Stimulated activated naive CD8-positive, alpha-beta T cell treated with anti-CD3 and anti-CD28 coated beads, Interleukin-15, Interleukin-2, amounts not matched to agents 100 ng/mL and 50 ng/mL, for 24 hours (primary cell): Measurements from ENCODE around the gene NTMT1.

Source experiments
- H3K27ac Mint-ChIP-seq: one replicate; pipeline ENCODE4 v1.8.0; 2021; ENCODE audit warnings: mild to moderate bottlenecking, mixed read lengths
- H3K27me3 Mint-ChIP-seq: one replicate; pipeline ENCODE4 v1.8.0; 2021; ENCODE audit warnings: mixed read lengths
- H3K36me3 Mint-ChIP-seq: one replicate; pipeline ENCODE4 v1.8.0; 2021; ENCODE audit warnings: low read depth, mixed read lengths
- H3K4me1 Mint-ChIP-seq: one replicate; pipeline ENCODE4 v1.8.0; 2021; ENCODE audit warnings: low read depth, mixed read lengths
- H3K4me3 Mint-ChIP-seq: one replicate; pipeline ENCODE4 v1.8.0; 2021; ENCODE audit warnings: mild to moderate bottlenecking, mixed read lengths
- H3K9me3 Mint-ChIP-seq: one replicate; pipeline ENCODE4 v1.8.0; 2021; ENCODE audit warnings: mixed read lengths

The NTMT1 gene

GRCh38 chr9:129619787-129620668 is 5.9 kb upstream of the NTMT1 start:
- H3K4me3 Mint-ChIP-seq = no peak overlapping the region
- H3K27me3 Mint-ChIP-seq = peaks cover 27% of the 10 kb centered on the region
- H3K4me1 Mint-ChIP-seq = peaks cover 19% of the 10 kb centered on the region
- no peak overlapping the region for H3K27ac Mint-ChIP-seq
- H3K36me3 Mint-ChIP-seq = peaks cover 4% of the 10 kb centered on the region
- H3K9me3 Mint-ChIP-seq = no peaks in the 10 kb centered on the region

DNA sequence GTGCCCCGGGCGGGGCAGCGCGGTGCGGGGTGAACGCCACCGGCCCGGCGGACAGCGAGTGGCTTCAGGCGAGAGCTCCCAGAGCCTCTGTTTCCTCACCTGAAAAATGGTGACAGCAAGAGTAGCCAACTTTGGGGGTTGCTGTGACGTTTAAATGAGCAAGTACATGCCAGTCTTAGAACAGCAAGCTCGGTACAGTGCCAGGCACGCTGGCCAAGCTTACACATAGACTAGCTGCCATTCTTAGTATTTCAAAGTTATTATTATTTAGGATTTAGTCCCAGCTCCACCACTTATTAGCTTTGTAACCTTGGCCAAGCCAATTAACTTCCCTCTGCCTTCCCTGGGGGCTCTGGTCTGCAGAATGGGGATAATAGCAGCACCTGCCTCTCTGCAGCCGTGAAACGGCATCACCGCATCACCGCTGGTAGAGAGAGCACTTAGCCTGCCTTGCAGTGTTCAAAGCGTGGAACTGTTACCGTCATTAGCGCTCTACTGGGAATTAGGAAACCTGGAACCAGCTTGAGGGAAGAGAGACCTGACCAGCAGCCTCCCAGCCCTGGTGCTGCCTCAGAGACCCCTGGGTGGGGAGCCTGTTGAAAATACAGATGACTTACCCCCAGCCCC is 5.2 kb upstream of the NTMT1 start, which contains the start of gene C9orf50:
Gene C9orf50, minus strand, starts transcription at position 433 of the 627 bp plus-strand sequence. CDS start 527 bp downstream, outside the sequence.
- peak within 1 kb of the TSS; percentile 53 for H3K4me3 Mint-ChIP-seq
- no peak within 1 kb of the TSS for H3K27ac Mint-ChIP-seq
- peaks cover 27% of the 10 kb centered on the region for H3K27me3 Mint-ChIP-seq
- H3K36me3 Mint-ChIP-seq = peaks cover 4% of the 10 kb centered on the region
- no peaks in the 10 kb centered on the region for H3K9me3 Mint-ChIP-seq
- peaks cover 26% of the 10 kb centered on the region for H3K4me1 Mint-ChIP-seq

DNA sequence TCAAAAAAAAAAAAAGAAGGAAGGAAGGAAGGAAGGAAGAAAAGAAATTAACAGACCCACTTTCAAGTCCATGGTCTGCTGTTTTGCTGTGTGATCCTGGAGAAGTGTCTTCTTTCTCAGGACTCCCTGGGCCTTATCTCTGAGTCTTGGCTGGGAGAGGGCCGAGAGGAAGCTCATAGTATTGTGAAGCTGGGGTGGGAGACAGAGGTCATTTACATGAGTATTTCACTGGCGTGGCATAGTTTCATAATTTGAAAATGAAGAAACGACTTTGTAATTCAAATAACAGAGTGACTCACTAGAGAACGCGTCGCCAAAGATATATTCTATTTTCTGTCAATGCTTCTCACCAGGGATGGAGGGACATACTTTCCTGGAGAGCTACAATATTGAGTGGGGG is 2.6 kb upstream of the NTMT1 start:
- no peak overlapping the region for H3K27ac Mint-ChIP-seq
- H3K27me3 Mint-ChIP-seq = peaks cover 25% of the 10 kb centered on the region
- no peak overlapping the region for H3K4me3 Mint-ChIP-seq
- H3K4me1 Mint-ChIP-seq = peaks cover 43% of the 10 kb centered on the region
- H3K9me3 Mint-ChIP-seq = no peaks in the 10 kb centered on the region
- H3K36me3 Mint-ChIP-seq = peaks cover 15% of the 10 kb centered on the region

DNA sequence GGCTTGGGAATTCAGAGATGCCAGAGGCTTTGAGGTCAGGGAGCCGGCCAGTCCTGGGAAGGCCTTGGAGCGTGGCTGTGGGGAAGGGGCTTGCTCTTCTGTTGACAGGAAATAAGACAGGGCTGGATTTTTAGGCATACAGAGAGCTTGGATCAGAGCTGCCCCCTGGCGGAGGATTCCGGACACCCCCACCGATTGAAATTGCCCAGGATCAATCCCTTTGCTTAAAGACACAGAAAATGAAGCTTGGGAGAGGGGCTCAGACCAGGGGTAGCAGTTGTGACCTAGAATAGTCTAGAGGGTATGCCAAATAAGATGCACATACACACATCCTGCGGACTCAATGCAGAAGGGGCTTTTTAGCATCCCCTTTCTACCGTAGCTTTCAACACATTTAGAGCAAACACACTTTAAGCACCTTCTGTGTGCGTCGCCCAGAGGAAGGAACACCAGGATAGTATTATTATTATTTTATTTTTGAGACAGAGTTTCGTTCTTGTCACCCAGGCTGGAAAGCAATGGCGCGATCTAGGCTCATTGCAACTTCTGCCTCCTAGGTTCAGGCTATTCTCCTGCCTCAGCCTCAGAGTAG is 1.7 kb upstream of the NTMT1 start:
- H3K4me3 Mint-ChIP-seq = peak overlapping the region; percentile 71
- H3K4me1 Mint-ChIP-seq = peaks cover 48% of the 10 kb centered on the region
- H3K27me3 Mint-ChIP-seq = peaks cover 17% of the 10 kb centered on the region
- H3K27ac Mint-ChIP-seq = peak overlapping the region; percentile 45
- H3K9me3 Mint-ChIP-seq = no peaks in the 10 kb centered on the region
- H3K36me3 Mint-ChIP-seq = peaks cover 11% of the 10 kb centered on the region

- Mint-ChIP-seq H3K27me3 (peaks cover 12% of the 10 kb centered on the region), H3K4me1 (peaks cover 50% of the 10 kb centered on the region), H3K4me3 (peak overlapping the region; percentile 71), H3K9me3 (no peaks in the 10 kb centered on the region), H3K27ac (peak overlapping the region; percentile 81), H3K36me3 (peaks cover 13% of the 10 kb centered on the region)
Measured at GRCh38 chr9:129624947-129625346, 1.0 kb upstream of the NTMT1 start.

DNA sequence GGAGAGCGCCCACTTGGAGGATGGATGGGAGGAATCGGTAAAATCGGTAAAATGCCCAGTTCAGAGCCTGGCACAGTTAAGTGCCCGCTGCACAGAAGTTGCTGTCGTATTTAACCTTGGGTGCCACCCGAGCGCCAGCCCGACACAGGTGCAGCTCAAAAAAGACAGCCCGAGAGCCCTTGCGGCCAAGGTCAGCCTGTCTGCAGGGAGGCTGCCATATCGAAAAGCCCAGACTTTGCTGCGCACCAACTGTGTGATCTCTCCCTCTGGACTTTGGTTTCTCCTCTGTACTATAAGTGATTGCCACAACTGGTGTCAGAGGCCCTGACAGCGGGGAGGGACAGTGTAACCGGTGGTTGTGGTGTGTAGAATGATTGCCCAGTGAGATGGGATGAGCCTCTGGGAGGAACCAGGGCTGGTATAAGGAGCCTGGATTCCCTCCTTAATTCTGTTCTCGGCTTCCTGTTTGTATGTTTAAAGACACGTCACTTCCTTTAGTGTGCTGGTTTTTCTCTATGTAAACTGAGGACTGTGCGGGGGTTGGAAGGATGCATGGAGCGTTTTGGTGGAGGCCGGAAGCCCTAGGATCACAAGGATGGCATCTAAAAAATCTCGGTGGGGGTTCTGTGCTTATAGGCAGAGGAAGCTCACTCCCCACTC is 792 bp downstream of the NTMT1 start:
- H3K9me3 Mint-ChIP-seq = no peaks in the 10 kb centered on the region
- peaks cover 2% of the 10 kb centered on the region for H3K27me3 Mint-ChIP-seq
- H3K27ac Mint-ChIP-seq = peak overlapping the region; percentile 85
- H3K4me1 Mint-ChIP-seq = peaks cover 68% of the 10 kb centered on the region
- H3K36me3 Mint-ChIP-seq = peaks cover 31% of the 10 kb centered on the region
- peak overlapping the region; percentile 88 for H3K4me3 Mint-ChIP-seq

- Mint-ChIP-seq H3K4me3 (peak overlapping the region; percentile 88), H3K36me3 (peaks cover 40% of the 10 kb centered on the region), H3K9me3 (no peaks in the 10 kb centered on the region), H3K27ac (peak overlapping the region; percentile 85), H3K4me1 (peaks cover 79% of the 10 kb centered on the region), H3K27me3 (no peaks in the 10 kb centered on the region)
Measured at GRCh38 chr9:129627556-129628440, 1.8 kb downstream of the NTMT1 start.

GRCh38 chr9:129628709-129629108 is 2.7 kb downstream of the NTMT1 start:
- Mint-ChIP-seq H3K36me3 (peaks cover 47% of the 10 kb centered on the region), H3K27ac (peak overlapping the region; percentile 58), H3K9me3 (no peaks in the 10 kb centered on the region), H3K4me3 (peak overlapping the region; percentile 88), H3K4me1 (peaks cover 79% of the 10 kb centered on the region), H3K27me3 (no peaks in the 10 kb centered on the region)

DNA sequence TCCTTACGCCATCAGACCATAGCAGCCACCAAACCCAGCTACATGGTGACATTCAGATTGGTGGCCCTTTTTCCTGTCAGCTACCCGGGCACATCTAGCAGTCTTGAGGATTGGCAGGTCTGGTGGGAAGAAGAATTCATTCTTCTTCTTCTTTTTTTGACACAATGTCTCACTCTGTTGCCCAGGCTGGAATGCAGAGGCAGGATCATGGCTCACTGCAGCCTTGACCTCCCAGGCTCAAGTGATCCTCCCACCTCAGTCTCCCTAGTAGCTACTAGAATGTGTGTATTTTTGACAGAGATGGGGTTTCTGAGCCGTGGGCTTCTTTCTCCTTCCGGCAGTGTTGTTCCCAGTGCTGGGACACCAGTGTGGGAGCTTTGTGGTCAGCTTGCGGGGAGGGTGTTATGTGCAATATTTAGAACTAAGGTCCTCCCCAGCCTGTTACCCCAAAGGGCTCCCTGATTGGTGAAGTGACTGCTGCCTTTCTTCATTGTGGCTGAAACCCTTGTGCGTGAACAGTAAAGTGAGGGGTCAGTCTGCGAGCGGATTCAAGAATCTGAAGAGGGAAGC is 3.4 kb downstream of the NTMT1 start:
- Mint-ChIP-seq H3K4me3 (no peak overlapping the region), H3K4me1 (peaks cover 75% of the 10 kb centered on the region), H3K27ac (peak overlapping the region; percentile 74), H3K9me3 (no peaks in the 10 kb centered on the region), H3K27me3 (no peaks in the 10 kb centered on the region), H3K36me3 (peaks cover 51% of the 10 kb centered on the region)

DNA sequence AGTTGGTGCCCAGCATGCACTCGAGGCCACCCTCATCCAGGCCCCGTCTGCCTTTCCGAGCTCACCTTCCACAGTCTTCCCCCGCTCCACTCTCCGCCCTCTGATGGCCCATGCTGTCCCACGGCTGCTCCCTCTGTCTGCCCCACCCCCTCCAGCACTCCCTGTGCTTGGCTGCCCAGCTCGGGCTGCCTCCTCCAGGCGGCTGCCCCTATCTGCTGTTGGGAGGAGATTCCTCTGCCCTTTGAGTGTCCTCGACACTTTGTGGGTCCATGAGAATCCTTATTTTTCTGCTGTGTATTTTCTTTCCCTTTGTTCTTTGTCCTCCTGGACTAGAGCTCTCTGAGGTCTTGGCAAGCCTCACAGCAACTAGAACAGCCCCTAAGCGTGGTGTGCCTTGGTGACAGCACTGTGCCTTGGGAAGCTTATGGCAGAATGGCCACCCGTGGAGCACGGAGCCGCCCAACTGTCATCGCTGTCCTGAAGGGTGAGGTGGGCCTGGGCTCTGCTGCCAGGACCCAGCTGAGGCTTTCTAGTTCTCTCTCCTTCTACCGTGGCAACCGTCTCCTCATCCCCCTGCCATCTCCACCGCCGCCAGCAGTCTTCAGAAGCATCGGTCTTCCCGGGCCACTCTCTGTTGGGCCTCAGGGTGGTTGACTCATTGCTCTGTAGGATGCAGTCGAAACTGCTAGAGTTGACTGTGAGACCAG is 5.2 kb downstream of the NTMT1 start:
- no peaks in the 10 kb centered on the region for H3K27me3 Mint-ChIP-seq
- H3K9me3 Mint-ChIP-seq = no peaks in the 10 kb centered on the region

GRCh38 chr9:129631674-129632129 is 5.7 kb downstream of the NTMT1 start:
- Mint-ChIP-seq H3K9me3 (no peaks in the 10 kb centered on the region), H3K27ac (peak overlapping the region; percentile 58), H3K4me1 (peaks cover 61% of the 10 kb centered on the region), H3K36me3 (peaks cover 63% of the 10 kb centered on the region), H3K27me3 (no peaks in the 10 kb centered on the region), H3K4me3 (no peak overlapping the region)

More for the DNA sequence above, 5.2 kb downstream of the NTMT1 start:
- Mint-ChIP-seq H3K36me3 (peaks cover 64% of the 10 kb centered on the region), H3K4me1 (peaks cover 62% of the 10 kb centered on the region), H3K27ac (peak overlapping the region; percentile 58), H3K4me3 (no peak overlapping the region)

DNA sequence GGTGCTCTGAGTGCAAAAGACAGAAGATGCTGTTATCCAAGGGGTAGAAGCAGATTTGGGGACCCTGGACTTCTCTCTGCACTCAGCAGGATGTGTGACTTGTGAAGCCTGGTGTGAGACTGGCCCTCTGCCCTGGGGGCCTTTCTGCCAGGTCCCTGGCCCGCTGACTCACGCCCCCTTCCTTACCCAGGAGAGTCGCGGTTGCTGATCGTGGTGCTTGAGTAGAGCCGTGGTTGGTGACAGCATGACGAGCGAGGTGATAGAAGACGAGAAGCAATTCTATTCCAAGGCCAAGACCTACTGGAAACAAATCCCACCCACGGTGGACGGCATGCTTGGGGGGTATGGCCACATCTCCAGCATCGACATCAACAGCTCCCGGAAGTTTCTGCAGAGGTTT is 6.5 kb downstream of the NTMT1 start:
- H3K4me1 Mint-ChIP-seq = peaks cover 53% of the 10 kb centered on the region
- no peak overlapping the region for H3K4me3 Mint-ChIP-seq
- no peaks in the 10 kb centered on the region for H3K9me3 Mint-ChIP-seq
- no peaks in the 10 kb centered on the region for H3K27me3 Mint-ChIP-seq
- H3K36me3 Mint-ChIP-seq = peaks cover 58% of the 10 kb centered on the region
- peak overlapping the region; percentile 83 for H3K27ac Mint-ChIP-seq

GRCh38 chr9:129633207-129633606 is 7.2 kb downstream of the NTMT1 start:
- peak overlapping the region; percentile 21 for H3K27ac Mint-ChIP-seq
- peaks cover 62% of the 10 kb centered on the region for H3K36me3 Mint-ChIP-seq
- no peak overlapping the region for H3K4me3 Mint-ChIP-seq
- no peaks in the 10 kb centered on the region for H3K27me3 Mint-ChIP-seq
- no peaks in the 10 kb centered on the region for H3K9me3 Mint-ChIP-seq
- H3K4me1 Mint-ChIP-seq = peaks cover 46% of the 10 kb centered on the region
